Measurements from ENCODE around the gene RSPH10B. TPM values are rescaled to one million over a fixed set of nuclear protein-coding genes. Genes with fewer than 3 reads are reported as not detected.
"Not testable (repeated sequence)": the region's sequence is repeated elsewhere in the genome, so short reads cannot be mapped to it uniquely, and the experiment has no call there.

RSPH10B gene
- total and polyA plus RNA-seq, 12 donors = 0.06 to 0.35 TPM; not detected in 10

- DNase-seq (no peak), ATAC-seq (no peak)
- Histone ChIP-seq H3K4me3 (no peak overlapping the region), H3K9me3 (no peaks in the 10 kb centered on the region), H3K36me3 (peaks cover 0 to 59% (median 12%) of the 10 kb centered on the region in 9 donors), H3K27ac (no peak overlapping the region), H3K4me1 (peaks cover 5 to 46% (median 26%) of the 10 kb centered on the region in 9 donors), H3K27me3 (no peaks in the 10 kb centered on the region)
- intact Hi-C loops (cut with DNase I) = loop anchor here in 2 of 10 donors (10.0 kb wide), 1 partner anchor 427 kb away; no protein-coding TSS in a partner anchor
- TF ChIP-seq, protein P1, sequence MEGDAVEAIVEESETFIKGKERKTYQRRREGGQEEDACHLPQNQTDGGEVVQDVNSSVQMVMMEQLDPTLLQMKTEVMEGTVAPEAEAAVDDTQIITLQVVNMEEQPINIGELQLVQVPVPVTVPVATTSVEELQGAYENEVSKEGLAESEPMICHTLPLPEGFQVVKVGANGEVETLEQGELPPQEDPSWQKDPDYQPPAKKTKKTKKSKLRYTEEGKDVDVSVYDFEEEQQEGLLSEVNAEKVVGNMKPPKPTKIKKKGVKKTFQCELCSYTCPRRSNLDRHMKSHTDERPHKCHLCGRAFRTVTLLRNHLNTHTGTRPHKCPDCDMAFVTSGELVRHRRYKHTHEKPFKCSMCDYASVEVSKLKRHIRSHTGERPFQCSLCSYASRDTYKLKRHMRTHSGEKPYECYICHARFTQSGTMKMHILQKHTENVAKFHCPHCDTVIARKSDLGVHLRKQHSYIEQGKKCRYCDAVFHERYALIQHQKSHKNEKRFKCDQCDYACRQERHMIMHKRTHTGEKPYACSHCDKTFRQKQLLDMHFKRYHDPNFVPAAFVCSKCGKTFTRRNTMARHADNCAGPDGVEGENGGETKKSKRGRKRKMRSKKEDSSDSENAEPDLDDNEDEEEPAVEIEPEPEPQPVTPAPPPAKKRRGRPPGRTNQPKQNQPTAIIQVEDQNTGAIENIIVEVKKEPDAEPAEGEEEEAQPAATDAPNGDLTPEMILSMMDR (IDR thresholded peaks at IDR 0.05) = no peak
- WGBS, 2 donors = 69 to 92% methylated on average over 4 of the region's 4 CpGs
Measured at GRCh38 chr7:6007386-6007785, 36.9 kb upstream of the RSPH10B start.

- Histone ChIP-seq H3K27ac (no peak overlapping the region), H3K9me3 (no peaks in the 10 kb centered on the region), H3K4me1 (peaks cover 0 to 5% (median 0%) of the 10 kb centered on the region in 9 donors), H3K36me3 (peaks cover 0 to 97% (median 55%) of the 10 kb centered on the region in 9 donors), H3K4me3 (no peak overlapping the region), H3K27me3 (no peaks in the 10 kb centered on the region)
- ATAC-seq = peak in 7 of 8 donors; percentile 53 to 79 (median 75)
- TF ChIP-seq, protein P1 (IDR thresholded peaks at IDR 0.05) = peak; percentile 24 to 76 (median 67)
- 56 to 60% methylated on average over 10 of the region's 10 CpGs for WGBS, 2 donors
- DNase-seq = peak in 1 of 2 donors; percentile 60
- intact Hi-C loops (cut with DNase I) = loop anchor here in 5 of 10 donors (5.0 to 10.0 kb wide), 5 partner anchors 47 to 437 kb away; no protein-coding TSS in a partner anchor
Measured at GRCh38 chr7:5997210-5997808, 26.8 kb upstream of the RSPH10B start.

DNA sequence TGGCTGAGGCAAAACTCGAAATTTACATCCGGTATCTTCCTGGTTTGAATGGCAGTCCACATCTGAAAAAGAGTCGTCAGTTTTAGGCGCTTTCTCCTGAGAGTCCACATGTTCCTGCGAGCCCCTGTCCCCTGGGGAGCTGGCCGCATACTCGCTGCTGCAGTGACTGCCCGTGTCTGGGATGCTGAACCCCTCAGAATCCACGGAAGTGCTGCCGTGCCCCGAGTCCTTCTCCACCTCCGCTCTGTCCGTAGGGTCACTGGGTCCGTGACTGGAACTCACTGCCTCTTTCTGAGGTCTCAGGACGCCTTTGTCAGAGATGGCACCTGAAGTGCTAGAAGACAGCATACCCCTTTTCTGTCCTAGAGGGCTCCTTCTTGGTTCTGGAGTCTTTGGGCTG is 16.6 kb upstream of the RSPH10B start:
- H3K27ac ChIP-seq; intact Hi-C loops (cut with DNase I); H3K4me1 ChIP-seq; H3K4me3 ChIP-seq; DNase-seq; ATAC-seq; H3K9me3 ChIP-seq; H3K27me3 ChIP-seq: not testable (repeated sequence)
- 86 to 90% methylated on average over 15 of the region's 15 CpGs for WGBS, 2 donors
- H3K36me3 ChIP-seq = peaks cover 0 to 63% (median 13%) of the 10 kb centered on the region in 9 donors

GRCh38 chr7:5979680-5980314 is 9.3 kb upstream of the RSPH10B start:
- 86 to 100% methylated on average over 1 of the region's 12 CpGs for WGBS, 2 donors
- H3K4me1 ChIP-seq; H3K27me3 ChIP-seq; H3K4me3 ChIP-seq; H3K9me3 ChIP-seq; intact Hi-C loops (cut with DNase I); DNase-seq; ATAC-seq; H3K27ac ChIP-seq: not testable (repeated sequence)
- peaks cover 0 to 29% (median 0%) of the 10 kb centered on the region in 9 donors for H3K36me3 ChIP-seq

GRCh38 chr7:5973580-5973979 is 3.1 kb upstream of the RSPH10B start:
- H3K4me1 ChIP-seq; H3K27me3 ChIP-seq; DNase-seq; H3K4me3 ChIP-seq; H3K27ac ChIP-seq; intact Hi-C loops (cut with DNase I); H3K9me3 ChIP-seq: not testable (repeated sequence)
- peaks cover 0 to 12% (median 0%) of the 10 kb centered on the region in 9 donors for H3K36me3 ChIP-seq
- no CpG with 5 or more reads among the region's 8 CpGs for WGBS, 2 donors
- ATAC-seq = peak in 1 of 8 donors; percentile 25

DNA sequence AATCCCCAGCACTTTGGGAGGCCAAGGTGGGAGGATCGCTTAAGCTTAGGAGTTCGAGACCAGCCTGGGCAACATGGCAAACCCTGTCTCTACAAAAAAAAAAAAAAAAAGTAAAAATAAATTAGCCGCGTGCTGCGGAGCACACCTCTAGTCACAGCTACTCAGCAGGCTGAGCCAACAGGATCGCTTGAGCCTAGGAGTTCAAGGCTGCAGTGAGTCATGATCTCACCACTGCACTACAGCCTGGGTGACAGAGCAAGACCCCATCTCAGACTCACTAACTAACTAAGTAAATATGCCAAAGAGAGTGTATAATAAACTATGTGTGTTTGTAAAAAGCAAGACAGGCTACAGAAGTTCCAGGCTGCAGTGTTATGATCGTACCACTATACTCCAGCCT is 6.7 kb downstream of the RSPH10B start:
- intact Hi-C loops (cut with DNase I); DNase-seq; H3K36me3 ChIP-seq; ATAC-seq; H3K4me1 ChIP-seq; H3K27ac ChIP-seq; H3K4me3 ChIP-seq; H3K27me3 ChIP-seq; H3K9me3 ChIP-seq: not testable (repeated sequence)
- 87 to 90% methylated on average over 4 of the region's 7 CpGs for WGBS, 2 donors

DNA sequence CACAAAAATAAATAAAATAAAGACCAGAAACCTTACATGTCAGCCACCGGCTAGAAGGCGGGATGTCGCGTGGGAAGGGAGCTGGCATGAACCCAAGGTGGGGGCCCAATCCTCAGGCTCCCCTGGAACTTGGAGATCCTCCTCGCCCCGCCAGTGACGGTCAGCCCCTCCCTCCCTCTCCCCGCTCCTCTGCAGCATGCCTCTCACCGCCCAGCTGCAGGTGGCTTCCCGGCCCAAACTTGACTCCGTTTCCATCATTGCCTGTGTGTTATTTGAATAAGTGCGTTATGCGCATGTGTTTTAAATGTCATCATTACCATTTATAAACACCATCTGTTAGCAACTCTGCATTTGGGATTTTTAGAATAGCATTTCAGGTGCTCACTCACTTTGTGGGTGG is 7.3 kb downstream of the RSPH10B start:
- intact Hi-C loops (cut with DNase I); H3K9me3 ChIP-seq; H3K4me1 ChIP-seq; H3K27me3 ChIP-seq; H3K36me3 ChIP-seq; H3K4me3 ChIP-seq; ATAC-seq; H3K27ac ChIP-seq; DNase-seq: not testable (repeated sequence)
- 10% methylated on average over 2 of the region's 13 CpGs; no CpG with 5 or more reads in 1 of the 2 donors for WGBS, 2 donors

- H3K9me3 ChIP-seq; ATAC-seq; H3K4me1 ChIP-seq; H3K27ac ChIP-seq; DNase-seq; H3K4me3 ChIP-seq; intact Hi-C loops (cut with DNase I); H3K27me3 ChIP-seq; H3K36me3 ChIP-seq: not testable (repeated sequence)
- WGBS, 2 donors = no CpG with 5 or more reads among the region's 17 CpGs
Measured at GRCh38 chr7:5934945-5935450, 35.5 kb downstream of the RSPH10B start.

- H3K4me1 ChIP-seq; H3K27ac ChIP-seq; H3K9me3 ChIP-seq; DNase-seq; H3K36me3 ChIP-seq; intact Hi-C loops (cut with DNase I); H3K27me3 ChIP-seq; H3K4me3 ChIP-seq: not testable (repeated sequence)
- 69 to 82% methylated on average over 4 to 7 of the region's 13 CpGs for WGBS, 2 donors
- ATAC-seq = peak; percentile 46 to 75 (median 56)
Measured at GRCh38 chr7:5931905-5932644, 38.4 kb downstream of the RSPH10B start.

Data from heart right ventricle (tissue), 16 donors.